ENCODE data around the gene SP9.

GRCh38 chr2:174365571-174365970 lies 30.8 kb downstream of the SP9 start:
- TF ChIP-seq POLR2A (IDR thresholded peaks at IDR 0.05) (no peak), CTCF (IDR thresholded peaks at IDR 0.05) (no peak)

Measured in right lobe of liver (tissue), 4 donors.